SK-N-SH treated with all-trans-retinoic acid at 6 μM for 48 hours (cell line): ENCODE results near the gene FAM120A.

Source experiments
- PPARA ChIP-seq: fragments of 250-450 bp; sonication (Bioruptor Pico); IDR thresholded peaks from 2 replicates; pipeline ENCODE4 v1.5.0; 2020; ENCODE audit warnings: mild to moderate bottlenecking, borderline replicate concordance
- RARB ChIP-seq: fragments of 250-450 bp; sonication (Bioruptor Pico); IDR thresholded peaks from 2 replicates; pipeline ENCODE4 v1.8.0; 2021; ENCODE audit warnings: mild to moderate bottlenecking, moderate library complexity
- SNAI2 ChIP-seq: fragments of 250-450 bp; sonication (Bioruptor Pico); IDR thresholded peaks from 2 replicates; pipeline ENCODE4 v1.5.0; 2020; ENCODE audit warnings: mild to moderate bottlenecking, moderate library complexity
- TOX ChIP-seq: fragments of 250-450 bp; sonication (Bioruptor Pico); IDR thresholded peaks from 2 replicates; pipeline ENCODE4 v1.8.0; 2021; ENCODE audit warnings: mild to moderate bottlenecking, moderate library complexity, borderline replicate concordance
- ZC3H10 ChIP-seq: fragments of 250-450 bp; sonication (Bioruptor Pico); IDR thresholded peaks from 2 replicates; pipeline ENCODE4 v1.5.1; 2021; ENCODE audit warnings: mild to moderate bottlenecking, moderate library complexity
- ZNF565 ChIP-seq: fragments of 450-650 bp; formaldehyde crosslinking; conservative IDR thresholded peaks from 2 replicates; pipeline ENCODE4 v1.5.0; 2020; ENCODE audit warnings: low read depth, mild to moderate bottlenecking, moderate library complexity
- ZNF70 ChIP-seq: fragments of 450-650 bp; formaldehyde crosslinking; IDR thresholded peaks from 2 replicates; pipeline ENCODE4 v1.5.0; 2020; ENCODE audit warnings: mild to moderate bottlenecking, moderate library complexity
- TF ChIP-seq, protein P1 (sequence below): fragments of 250-450 bp; sonication (Bioruptor Pico); IDR thresholded peaks from 2 replicates; pipeline ENCODE4 v1.5.1; 2020; ENCODE audit warnings: low read depth, mild to moderate bottlenecking, moderate library complexity
- TF ChIP-seq, protein P2 (sequence below): fragments of 250-450 bp; sonication (Bioruptor Pico); IDR thresholded peaks from 2 replicates; pipeline ENCODE4 v1.5.1; 2021; ENCODE audit warnings: mild to moderate bottlenecking, moderate library complexity
- TF ChIP-seq, protein P3 (sequence below): fragments of 250-450 bp; sonication (Bioruptor Pico); IDR thresholded peaks from 2 replicates; pipeline ENCODE4 v1.5.0; 2020; ENCODE audit warnings: mild to moderate bottlenecking, moderate library complexity
- TF ChIP-seq, protein P4 (sequence below): fragments of 250-450 bp; sonication (Bioruptor Pico); IDR thresholded peaks from 2 replicates; pipeline ENCODE4 v1.8.0; 2021; ENCODE audit warnings: low read depth, mild to moderate bottlenecking, moderate library complexity, borderline replicate concordance
- TF ChIP-seq, protein P5 (sequence below): fragments of 250-450 bp; sonication (Bioruptor Pico); IDR thresholded peaks from 2 replicates; pipeline ENCODE4 v1.8.0; 2020; ENCODE audit warnings: mild to moderate bottlenecking, moderate library complexity, borderline replicate concordance

DNA sequence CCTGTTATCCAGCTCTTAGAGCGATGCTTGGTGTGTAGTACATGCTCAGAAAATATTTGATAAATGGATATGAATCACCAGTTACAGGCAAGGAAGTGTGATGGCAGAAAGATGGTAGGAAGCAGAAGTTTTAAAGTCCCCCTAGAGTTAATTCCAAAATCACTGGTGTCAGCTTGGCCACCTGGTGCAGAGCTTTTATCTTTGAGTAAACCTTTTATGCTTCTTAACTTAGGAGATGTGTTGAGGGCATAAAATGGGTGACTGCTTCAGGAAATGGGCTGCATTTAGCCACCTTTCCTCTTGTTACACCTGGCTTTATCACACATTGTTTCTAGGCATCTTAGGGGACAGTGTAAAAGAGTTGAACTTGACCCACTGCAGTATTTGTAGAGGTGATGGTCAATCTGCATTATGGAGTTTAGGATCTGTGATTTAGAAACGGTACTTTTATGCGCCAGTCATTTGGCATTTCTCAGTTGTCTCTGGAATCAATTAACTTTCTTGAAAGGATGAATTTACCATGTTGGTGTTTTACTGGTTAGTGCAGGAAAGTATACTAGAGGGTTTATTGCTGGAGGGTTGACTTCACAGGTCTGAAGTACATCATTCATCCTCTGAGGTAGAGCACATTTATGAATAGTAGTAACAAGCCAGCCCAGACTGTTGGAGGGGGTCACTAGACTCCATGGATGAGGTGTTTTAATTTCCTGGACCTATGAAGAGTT is 9.4 kb downstream of the FAM120A start:
- TF ChIP-seq ZNF565 (CRISPR knock-in tag) (no peak), RARB (CRISPR knock-in tag) (no peak), TOX (CRISPR knock-in tag) (no peak), ZC3H10 (CRISPR knock-in tag) (no peak), SNAI2 (CRISPR knock-in tag) (no peak), PPARA (CRISPR knock-in tag) (no peak), ZNF70 (CRISPR knock-in tag) (no peak)
- TF ChIP-seq, protein P1, sequence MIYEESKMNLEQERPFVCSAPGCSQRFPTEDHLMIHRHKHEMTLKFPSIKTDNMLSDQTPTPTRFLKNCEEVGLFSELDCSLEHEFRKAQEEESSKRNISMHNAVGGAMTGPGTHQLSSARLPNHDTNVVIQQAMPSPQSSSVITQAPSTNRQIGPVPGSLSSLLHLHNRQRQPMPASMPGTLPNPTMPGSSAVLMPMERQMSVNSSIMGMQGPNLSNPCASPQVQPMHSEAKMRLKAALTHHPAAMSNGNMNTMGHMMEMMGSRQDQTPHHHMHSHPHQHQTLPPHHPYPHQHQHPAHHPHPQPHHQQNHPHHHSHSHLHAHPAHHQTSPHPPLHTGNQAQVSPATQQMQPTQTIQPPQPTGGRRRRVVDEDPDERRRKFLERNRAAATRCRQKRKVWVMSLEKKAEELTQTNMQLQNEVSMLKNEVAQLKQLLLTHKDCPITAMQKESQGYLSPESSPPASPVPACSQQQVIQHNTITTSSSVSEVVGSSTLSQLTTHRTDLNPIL (CRISPR knock-in tag): no peak
- TF ChIP-seq, protein P2, sequence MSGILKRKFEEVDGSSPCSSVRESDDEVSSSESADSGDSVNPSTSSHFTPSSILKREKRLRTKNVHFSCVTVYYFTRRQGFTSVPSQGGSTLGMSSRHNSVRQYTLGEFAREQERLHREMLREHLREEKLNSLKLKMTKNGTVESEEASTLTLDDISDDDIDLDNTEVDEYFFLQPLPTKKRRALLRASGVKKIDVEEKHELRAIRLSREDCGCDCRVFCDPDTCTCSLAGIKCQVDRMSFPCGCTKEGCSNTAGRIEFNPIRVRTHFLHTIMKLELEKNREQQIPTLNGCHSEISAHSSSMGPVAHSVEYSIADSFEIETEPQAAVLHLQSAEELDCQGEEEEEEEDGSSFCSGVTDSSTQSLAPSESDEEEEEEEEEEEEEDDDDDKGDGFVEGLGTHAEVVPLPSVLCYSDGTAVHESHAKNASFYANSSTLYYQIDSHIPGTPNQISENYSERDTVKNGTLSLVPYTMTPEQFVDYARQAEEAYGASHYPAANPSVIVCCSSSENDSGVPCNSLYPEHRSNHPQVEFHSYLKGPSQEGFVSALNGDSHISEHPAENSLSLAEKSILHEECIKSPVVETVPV (CRISPR knock-in tag): no peak
- TF ChIP-seq, protein P3, sequence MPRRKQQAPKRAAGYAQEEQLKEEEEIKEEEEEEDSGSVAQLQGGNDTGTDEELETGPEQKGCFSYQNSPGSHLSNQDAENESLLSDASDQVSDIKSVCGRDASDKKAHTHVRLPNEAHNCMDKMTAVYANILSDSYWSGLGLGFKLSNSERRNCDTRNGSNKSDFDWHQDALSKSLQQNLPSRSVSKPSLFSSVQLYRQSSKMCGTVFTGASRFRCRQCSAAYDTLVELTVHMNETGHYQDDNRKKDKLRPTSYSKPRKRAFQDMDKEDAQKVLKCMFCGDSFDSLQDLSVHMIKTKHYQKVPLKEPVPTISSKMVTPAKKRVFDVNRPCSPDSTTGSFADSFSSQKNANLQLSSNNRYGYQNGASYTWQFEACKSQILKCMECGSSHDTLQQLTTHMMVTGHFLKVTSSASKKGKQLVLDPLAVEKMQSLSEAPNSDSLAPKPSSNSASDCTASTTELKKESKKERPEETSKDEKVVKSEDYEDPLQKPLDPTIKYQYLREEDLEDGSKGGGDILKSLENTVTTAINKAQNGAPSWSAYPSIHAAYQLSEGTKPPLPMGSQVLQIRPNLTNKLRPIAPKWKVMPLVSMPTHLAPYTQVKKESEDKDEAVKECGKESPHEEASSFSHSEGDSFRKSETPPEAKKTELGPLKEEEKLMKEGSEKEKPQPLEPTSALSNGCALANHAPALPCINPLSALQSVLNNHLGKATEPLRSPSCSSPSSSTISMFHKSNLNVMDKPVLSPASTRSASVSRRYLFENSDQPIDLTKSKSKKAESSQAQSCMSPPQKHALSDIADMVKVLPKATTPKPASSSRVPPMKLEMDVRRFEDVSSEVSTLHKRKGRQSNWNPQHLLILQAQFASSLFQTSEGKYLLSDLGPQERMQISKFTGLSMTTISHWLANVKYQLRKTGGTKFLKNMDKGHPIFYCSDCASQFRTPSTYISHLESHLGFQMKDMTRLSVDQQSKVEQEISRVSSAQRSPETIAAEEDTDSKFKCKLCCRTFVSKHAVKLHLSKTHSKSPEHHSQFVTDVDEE (CRISPR knock-in tag): no peak
- TF ChIP-seq, protein P4, sequence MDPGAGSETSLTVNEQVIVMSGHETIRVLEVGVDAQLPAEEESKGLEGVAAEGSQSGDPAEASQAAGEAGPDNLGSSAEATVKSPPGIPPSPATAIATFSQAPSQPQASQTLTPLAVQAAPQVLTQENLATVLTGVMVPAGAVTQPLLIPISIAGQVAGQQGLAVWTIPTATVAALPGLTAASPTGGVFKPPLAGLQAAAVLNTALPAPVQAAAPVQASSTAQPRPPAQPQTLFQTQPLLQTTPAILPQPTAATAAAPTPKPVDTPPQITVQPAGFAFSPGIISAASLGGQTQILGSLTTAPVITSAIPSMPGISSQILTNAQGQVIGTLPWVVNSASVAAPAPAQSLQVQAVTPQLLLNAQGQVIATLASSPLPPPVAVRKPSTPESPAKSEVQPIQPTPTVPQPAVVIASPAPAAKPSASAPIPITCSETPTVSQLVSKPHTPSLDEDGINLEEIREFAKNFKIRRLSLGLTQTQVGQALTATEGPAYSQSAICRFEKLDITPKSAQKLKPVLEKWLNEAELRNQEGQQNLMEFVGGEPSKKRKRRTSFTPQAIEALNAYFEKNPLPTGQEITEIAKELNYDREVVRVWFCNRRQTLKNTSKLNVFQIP (CRISPR knock-in tag): no peak
- TF ChIP-seq, protein P5, sequence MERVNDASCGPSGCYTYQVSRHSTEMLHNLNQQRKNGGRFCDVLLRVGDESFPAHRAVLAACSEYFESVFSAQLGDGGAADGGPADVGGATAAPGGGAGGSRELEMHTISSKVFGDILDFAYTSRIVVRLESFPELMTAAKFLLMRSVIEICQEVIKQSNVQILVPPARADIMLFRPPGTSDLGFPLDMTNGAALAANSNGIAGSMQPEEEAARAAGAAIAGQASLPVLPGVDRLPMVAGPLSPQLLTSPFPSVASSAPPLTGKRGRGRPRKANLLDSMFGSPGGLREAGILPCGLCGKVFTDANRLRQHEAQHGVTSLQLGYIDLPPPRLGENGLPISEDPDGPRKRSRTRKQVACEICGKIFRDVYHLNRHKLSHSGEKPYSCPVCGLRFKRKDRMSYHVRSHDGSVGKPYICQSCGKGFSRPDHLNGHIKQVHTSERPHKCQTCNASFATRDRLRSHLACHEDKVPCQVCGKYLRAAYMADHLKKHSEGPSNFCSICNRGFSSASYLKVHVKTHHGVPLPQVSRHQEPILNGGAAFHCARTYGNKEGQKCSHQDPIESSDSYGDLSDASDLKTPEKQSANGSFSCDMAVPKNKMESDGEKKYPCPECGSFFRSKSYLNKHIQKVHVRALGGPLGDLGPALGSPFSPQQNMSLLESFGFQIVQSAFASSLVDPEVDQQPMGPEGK (CRISPR knock-in tag): no peak
